ENCODE data around the gene ZNF205. TPM values are rescaled to one million over a fixed set of nuclear protein-coding genes. Genes with fewer than 3 reads are reported as not detected.

Gene ZNF205
- total and polyA plus RNA-seq, 2 donors (not counting 1 experiment from before 2014, with no cell fraction given), result 3.4 to 16.0 TPM

DNA sequence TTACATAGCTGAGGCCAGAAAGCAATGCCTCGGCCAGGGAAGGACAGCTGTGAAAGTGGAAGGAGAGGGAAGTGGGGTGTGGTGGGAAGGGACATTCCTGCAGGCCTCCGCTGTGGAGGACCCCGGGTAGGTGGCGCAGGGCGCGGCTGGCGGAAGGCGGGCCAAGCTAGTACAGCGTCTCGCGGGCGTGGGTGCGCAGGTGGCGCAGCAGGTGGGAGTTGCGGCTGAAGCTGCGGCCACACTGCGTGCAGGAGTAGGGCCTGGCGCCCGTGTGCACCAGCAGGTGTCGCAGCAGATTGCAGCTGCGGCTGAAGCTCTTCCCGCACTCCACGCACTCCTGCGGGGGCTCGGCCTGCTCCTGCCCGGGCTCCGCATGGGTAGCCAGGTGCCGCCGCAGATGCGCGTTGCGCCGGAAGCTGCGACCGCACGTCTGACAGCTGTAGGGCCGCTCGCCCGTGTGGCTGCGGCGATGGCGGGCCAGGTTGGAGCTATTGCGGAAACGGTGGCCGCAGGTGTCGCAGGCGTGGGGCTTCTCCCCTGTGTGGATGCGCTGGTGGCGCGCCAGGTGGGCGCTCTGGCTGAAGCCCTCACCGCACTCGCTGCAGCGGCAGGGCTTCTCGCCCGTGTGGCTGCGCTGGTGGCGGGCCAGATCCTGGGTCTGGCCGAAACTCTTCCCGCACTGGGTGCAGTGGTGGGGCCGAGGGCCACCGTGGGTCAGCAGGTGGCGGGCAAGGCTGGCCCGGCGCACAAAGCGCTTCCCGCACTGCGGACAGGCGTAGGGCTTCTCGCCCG, 23.3 kb upstream of the ZNF205 start:
- H4K20me1 ChIP-seq (ENCODE audit: control insufficient read depth, extremely low read depth, insufficient read depth, low read length), result no peaks in the 10 kb centered on the region
- peaks cover 8% of the 10 kb centered on the region for H3K27me3 ChIP-seq (ENCODE audit: control insufficient read depth, insufficient read depth, low read length)
- no peak overlapping the region for H3K27ac ChIP-seq (ENCODE audit: insufficient read depth, low read length)
- no peaks in the 10 kb centered on the region for H3K9me3 ChIP-seq (ENCODE audit: control insufficient read depth, insufficient read depth, low read depth, low read length)
- no peak overlapping the region for H2AFZ ChIP-seq (ENCODE audit: low read length)
- H3K79me2 ChIP-seq (ENCODE audit: control insufficient read depth, insufficient read depth, low read length), result no peaks in the 10 kb centered on the region
- no peak for DNase-seq (ENCODE audit: low read depth in 2 of 2)
- no peak overlapping the region for H3K9ac ChIP-seq (ENCODE audit: insufficient read depth, low read length)
- TF ChIP-seq EZH2 (IDR thresholded peaks at IDR 0.05; ENCODE audit: low read length, missing control alignments) (no peak), CTCF (conservative IDR thresholded peaks at IDR 0.05 in 1 of 2, IDR thresholded peaks at IDR 0.05 in 1 of 2; ENCODE audit: low read depth in 1 of 2, low read length in 2 of 2) (no peak)
- H3K4me1 ChIP-seq (ENCODE audit: control insufficient read depth, extremely low read depth, insufficient read depth, low read length), result no peaks in the 10 kb centered on the region
- H3K4me2 ChIP-seq (ENCODE audit: extremely low read depth, insufficient read depth, low read length), result no peak overlapping the region
- no peak overlapping the region for H3K4me3 ChIP-seq (replicated peaks in 1 of 4; ENCODE audit: control extremely low read depth in 1 of 4, insufficient read depth in 1 of 4, low read depth in 3 of 4, low read length in 4 of 4)
- no peaks in the 10 kb centered on the region for H3K36me3 ChIP-seq (ENCODE audit: control insufficient read depth, insufficient read depth, low read length)

DNA sequence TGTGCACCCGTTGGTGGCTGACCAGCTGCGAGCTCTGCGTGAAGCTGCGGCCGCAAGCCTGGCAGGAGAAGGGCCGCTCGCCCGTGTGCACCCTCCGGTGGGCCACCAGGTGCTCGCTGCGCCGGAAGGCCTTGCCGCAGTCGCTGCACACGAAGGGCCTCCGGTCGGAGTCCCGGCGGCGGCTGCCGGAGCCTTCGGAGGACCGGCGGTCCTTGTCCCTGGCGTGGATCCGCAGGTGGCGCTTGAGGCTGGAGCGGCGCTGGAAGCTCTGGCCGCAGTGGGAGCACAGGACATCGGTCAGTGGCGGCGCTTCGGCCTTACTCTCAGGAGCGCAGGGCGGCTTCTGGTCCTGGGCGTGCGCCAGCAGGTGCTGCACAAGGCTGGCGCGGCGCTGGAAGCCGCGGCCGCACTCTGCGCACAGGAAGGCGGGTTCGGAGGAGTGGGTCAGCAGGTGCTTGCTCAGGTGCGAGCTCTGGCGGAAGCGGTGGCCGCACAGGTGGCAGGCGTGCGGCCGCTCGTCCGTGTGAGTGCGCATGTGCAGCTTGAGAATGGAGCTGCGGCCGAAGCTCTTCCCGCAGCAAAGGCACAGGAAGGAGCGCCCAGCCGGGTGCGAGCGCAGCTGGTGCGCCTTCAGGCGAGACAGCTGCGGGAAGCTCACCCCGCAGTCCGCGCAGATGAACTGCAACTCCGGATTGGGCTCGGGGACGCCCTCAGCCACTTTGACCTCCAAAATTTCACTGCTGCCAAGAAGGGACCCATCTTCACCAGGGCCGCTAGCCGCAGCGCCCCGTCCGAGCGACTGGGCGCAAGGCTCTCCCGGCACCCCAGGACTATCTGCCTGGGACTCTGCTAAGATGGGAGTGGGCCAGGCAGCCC, 22.4 kb upstream of the ZNF205 start:
- DNase-seq (ENCODE audit: low read depth in 2 of 2), result no peak
- H3K4me1 ChIP-seq (ENCODE audit: control insufficient read depth, extremely low read depth, insufficient read depth, low read length), result no peaks in the 10 kb centered on the region
- H3K36me3 ChIP-seq (ENCODE audit: control insufficient read depth, insufficient read depth, low read length), result no peaks in the 10 kb centered on the region
- no peaks in the 10 kb centered on the region for H3K79me2 ChIP-seq (ENCODE audit: control insufficient read depth, insufficient read depth, low read length)
- no peak overlapping the region for H2AFZ ChIP-seq (ENCODE audit: low read length)
- peaks cover 8% of the 10 kb centered on the region for H3K27me3 ChIP-seq (ENCODE audit: control insufficient read depth, insufficient read depth, low read length)
- no peak overlapping the region for H3K4me2 ChIP-seq (ENCODE audit: extremely low read depth, insufficient read depth, low read length)
- H3K9me3 ChIP-seq (ENCODE audit: control insufficient read depth, insufficient read depth, low read depth, low read length), result no peaks in the 10 kb centered on the region
- no peak overlapping the region for H3K9ac ChIP-seq (ENCODE audit: insufficient read depth, low read length)
- no peaks in the 10 kb centered on the region for H4K20me1 ChIP-seq (ENCODE audit: control insufficient read depth, extremely low read depth, insufficient read depth, low read length)
- H3K4me3 ChIP-seq (replicated peaks in 1 of 4; ENCODE audit: control extremely low read depth in 1 of 4, insufficient read depth in 1 of 4, low read depth in 3 of 4, low read length in 4 of 4), result no peak overlapping the region
- no peak for TF ChIP-seq EZH2 (IDR thresholded peaks at IDR 0.05; ENCODE audit: low read length, missing control alignments)
- TF ChIP-seq CTCF (conservative IDR thresholded peaks at IDR 0.05 in 1 of 2, IDR thresholded peaks at IDR 0.05 in 1 of 2; ENCODE audit: low read depth in 1 of 2, low read length in 2 of 2), result no peak
- H3K27ac ChIP-seq (ENCODE audit: insufficient read depth, low read length), result no peak overlapping the region

- Histone ChIP-seq H3K9ac (ENCODE audit: insufficient read depth, low read length) (no peak overlapping the region), H3K36me3 (ENCODE audit: control insufficient read depth, insufficient read depth, low read length) (no peaks in the 10 kb centered on the region), H3K4me1 (ENCODE audit: control insufficient read depth, extremely low read depth, insufficient read depth, low read length) (no peaks in the 10 kb centered on the region), H3K9me3 (ENCODE audit: control insufficient read depth, insufficient read depth, low read depth, low read length) (no peaks in the 10 kb centered on the region), H4K20me1 (ENCODE audit: control insufficient read depth, extremely low read depth, insufficient read depth, low read length) (no peaks in the 10 kb centered on the region), H3K4me3 (replicated peaks in 1 of 4; ENCODE audit: control extremely low read depth in 1 of 4, insufficient read depth in 1 of 4, low read depth in 3 of 4, low read length in 4 of 4) (no peak overlapping the region), H3K27me3 (ENCODE audit: control insufficient read depth, insufficient read depth, low read length) (peaks cover 8% of the 10 kb centered on the region), H2AFZ (ENCODE audit: low read length) (no peak overlapping the region), H3K79me2 (ENCODE audit: control insufficient read depth, insufficient read depth, low read length) (no peaks in the 10 kb centered on the region), H3K4me2 (ENCODE audit: extremely low read depth, insufficient read depth, low read length) (no peak overlapping the region), H3K27ac (ENCODE audit: insufficient read depth, low read length) (no peak overlapping the region)
- DNase-seq (ENCODE audit: low read depth in 2 of 2), result no peak
- TF ChIP-seq CTCF (conservative IDR thresholded peaks at IDR 0.05 in 1 of 2, IDR thresholded peaks at IDR 0.05 in 1 of 2; ENCODE audit: low read depth in 1 of 2, low read length in 2 of 2) (no peak), EZH2 (IDR thresholded peaks at IDR 0.05; ENCODE audit: low read length, missing control alignments) (no peak)
Measured at GRCh38 chr16:3091551-3091950, 20.8 kb upstream of the ZNF205 start.
